Hepatocyte (in vitro differentiated cells): ENCODE measurements around the gene ARMC5. TPM values are rescaled to one million over a fixed set of nuclear protein-coding genes. Genes with fewer than 3 reads are reported as not detected.
"Not testable (repeated sequence)": the region's sequence is repeated elsewhere in the genome, so short reads cannot be mapped to it uniquely, and the experiment has no call there.

ENCODE experiments used
- DNase-seq: peaks from one replicate; pipeline ENCODE4 v3.0.0-alpha.2; 2016; ENCODE audit warnings: low spot score
- H2AFZ ChIP-seq: fragments of 200-600 bp; sonication (generic); 2 replicates; pipeline ENCODE4 v1.6.0; 2016; ENCODE audit warnings: antibody characterized with exemption, mild to moderate bottlenecking
- H3K27ac ChIP-seq: fragments of 200-600 bp; sonication (generic); 2 replicates; pipeline ENCODE4 v1.5.1; 2016; ENCODE audit warnings: mild to moderate bottlenecking
- H3K27me3 ChIP-seq: fragments of 200-600 bp; sonication (generic); 2 replicates; pipeline ENCODE4 v1.6.1; 2016
- H3K36me3 ChIP-seq: fragments of 200-600 bp; sonication (generic); replicated peaks from 2 replicates; pipeline ENCODE4 v1.5.1; 2016; ENCODE audit warnings: low read depth; ENCODE audit not compliant: insufficient read depth
- H3K4me1 ChIP-seq: fragments of 200-600 bp; sonication (generic); 2 replicates; pipeline ENCODE4 v1.5.1; 2016; ENCODE audit warnings: mild to moderate bottlenecking, moderate library complexity; ENCODE audit not compliant: insufficient read depth
- H3K4me2 ChIP-seq: fragments of 200-600 bp; sonication (generic); 2 replicates; pipeline ENCODE4 v1.6.0; 2016
- H3K4me3 ChIP-seq: fragments of 200-600 bp; sonication (generic); 2 replicates; pipeline ENCODE4 v1.5.1; 2016; ENCODE audit warnings: mild to moderate bottlenecking
- H3K79me2 ChIP-seq: fragments of 200-600 bp; sonication (generic); 2 replicates; pipeline ENCODE4 v1.6.0; 2017; ENCODE audit warnings: mild to moderate bottlenecking
- H3K9me2 ChIP-seq: fragments of 200-600 bp; sonication (generic); replicated peaks from 2 replicates; pipeline ENCODE4 v1.6.0; 2017; ENCODE audit warnings: mild to moderate bottlenecking; ENCODE audit not compliant: insufficient read depth
- H3K9me3 ChIP-seq: fragments of 200-600 bp; sonication (generic); 2 replicates; pipeline ENCODE4 v1.5.1; 2016; ENCODE audit warnings: low read depth, mild to moderate bottlenecking
- H4K20me1 ChIP-seq: fragments of 200-600 bp; sonication (generic); 2 replicates; pipeline ENCODE4 v1.6.0; 2016; ENCODE audit warnings: mild to moderate bottlenecking; ENCODE audit not compliant: insufficient read depth, poor library complexity, severe bottlenecking
- CTCF ChIP-seq: fragments of 200-600 bp; sonication (generic); IDR thresholded peaks from 2 replicates; pipeline ENCODE4 v1.5.1; 2016; ENCODE audit warnings: antibody characterized with exemption, mild to moderate bottlenecking; ENCODE audit not compliant: poor library complexity
- EZH2 ChIP-seq: fragments of 200-600 bp; sonication (generic); IDR thresholded peaks from 2 replicates; pipeline ENCODE4 v1.6.1; 2016; ENCODE audit warnings: antibody characterized with exemption, mild to moderate bottlenecking, borderline replicate concordance
- EZH2phosphoT487 ChIP-seq: fragments of 200-600 bp; sonication (generic); IDR thresholded peaks from one replicate; pipeline ENCODE4 v1.6.1; 2018; ENCODE audit warnings: antibody characterized with exemption, mild to moderate bottlenecking, low read depth, moderate library complexity; ENCODE audit not compliant: unreplicated experiment, severe bottlenecking
- WGBS: methylation state at CpG from one replicate; pipeline ENCODE4 v1.1.6; 2016; ENCODE audit warnings: low lambda C conversion rate; ENCODE audit errors: missing lambda C conversion rate; 5-methylcytosine and 5-hydroxymethylcytosine counted together
- polyA plus RNA-seq: library from polyadenylated mRNA; unstranded; fragments of >200 nt; fragmentation: Nextera tagmentation; extraction: Ambion mirVana; gene quantifications from 2 replicates; pipeline ENCODE4 v1.2.1, GENCODE V29; 2016
- total RNA-seq: library from RNA; depleted of rRNA; stranded (reverse); fragments of >200 nt; gene quantifications from 2 replicates; pipeline ENCODE4 v1.2.3, GENCODE V29; 2014

ARMC5 gene
- total and polyA plus RNA-seq, 2 experiments from 2014 or later = 12.2 to 19.4 TPM

GRCh38 chr16:31439519-31439918, 19.8 kb upstream of the ARMC5 start:
- H2AFZ ChIP-seq = no peak overlapping the region
- H3K4me2 ChIP-seq = no peak overlapping the region
- H3K27ac ChIP-seq = no peak overlapping the region
- H3K9me2 ChIP-seq = no peaks in the 10 kb centered on the region
- no peaks in the 10 kb centered on the region for H3K9me3 ChIP-seq
- no peak for DNase-seq
- no peaks in the 10 kb centered on the region for H3K79me2 ChIP-seq
- peaks cover 4% of the 10 kb centered on the region for H3K4me1 ChIP-seq
- H3K4me3 ChIP-seq = no peak overlapping the region
- H3K36me3 ChIP-seq = no peaks in the 10 kb centered on the region
- 92% methylated on average over 3 of the region's 3 CpGs for WGBS
- H3K27me3 ChIP-seq = no peaks in the 10 kb centered on the region
- no peaks in the 10 kb centered on the region for H4K20me1 ChIP-seq
- TF ChIP-seq EZH2phosphoT487 (no peak), EZH2 (no peak), CTCF (no peak)

GRCh38 chr16:31440516-31441184, 18.7 kb upstream of the ARMC5 start:
- Histone ChIP-seq H3K4me3 (no peak overlapping the region), H2AFZ (no peak overlapping the region), H3K9me3 (no peaks in the 10 kb centered on the region), H3K4me1 (peaks cover 4% of the 10 kb centered on the region), H3K9me2 (no peaks in the 10 kb centered on the region), H3K4me2 (no peak overlapping the region), H3K27ac (no peak overlapping the region), H3K36me3 (no peaks in the 10 kb centered on the region), H3K27me3 (no peaks in the 10 kb centered on the region), H4K20me1 (no peaks in the 10 kb centered on the region), H3K79me2 (no peaks in the 10 kb centered on the region)
- no peak for DNase-seq
- 84% methylated on average over 4 of the region's 4 CpGs for WGBS
- TF ChIP-seq EZH2 = no peak
- no peak for TF ChIP-seq EZH2phosphoT487
- no peak for TF ChIP-seq CTCF

- no peaks in the 10 kb centered on the region for H3K9me3 ChIP-seq
- no peak for TF ChIP-seq CTCF
- TF ChIP-seq EZH2 = no peak
- no peak for TF ChIP-seq EZH2phosphoT487
- WGBS = 92% methylated on average over 34 of the region's 34 CpGs
- H3K27ac ChIP-seq = peak overlapping the region; percentile 95
- no peaks in the 10 kb centered on the region for H4K20me1 ChIP-seq
- H3K9me2 ChIP-seq = no peaks in the 10 kb centered on the region
- no peaks in the 10 kb centered on the region for H3K36me3 ChIP-seq
- H3K27me3 ChIP-seq = no peaks in the 10 kb centered on the region
- no peak for DNase-seq
- H3K4me3 ChIP-seq = peak overlapping the region; percentile 71
- no peaks in the 10 kb centered on the region for H3K79me2 ChIP-seq
- H3K4me2 ChIP-seq = peak overlapping the region; percentile 73
- peaks cover 4% of the 10 kb centered on the region for H3K4me1 ChIP-seq
- peak overlapping the region; percentile 58 for H2AFZ ChIP-seq
Observed at GRCh38 chr16:31441956-31442355, 17.3 kb upstream of the ARMC5 start.

- not testable (repeated sequence) for H3K4me3 ChIP-seq, H3K4me1 ChIP-seq, H3K9me3 ChIP-seq, H3K79me2 ChIP-seq, H3K36me3 ChIP-seq, H3K27me3 ChIP-seq, H3K27ac ChIP-seq, H3K9me2 ChIP-seq, H4K20me1 ChIP-seq, H2AFZ ChIP-seq, DNase-seq, H3K4me2 ChIP-seq
- 85% methylated on average over 6 of the region's 6 CpGs for WGBS
Observed at GRCh38 chr16:31445931-31446330, 13.4 kb upstream of the ARMC5 start.
